Hepatocyte (in vitro differentiated cells): ENCODE data around the gene KAT5. TPM values are rescaled to one million over a fixed set of nuclear protein-coding genes. Genes with fewer than 3 reads are reported as not detected.

ENCODE experiments used
- DNase-seq: peaks from one replicate; pipeline ENCODE4 v3.0.0-alpha.2; 2016; ENCODE audit warnings: low spot score
- H2AFZ ChIP-seq: fragments of 200-600 bp; sonication (generic); 2 replicates; pipeline ENCODE4 v1.6.0; 2016; ENCODE audit warnings: antibody characterized with exemption, mild to moderate bottlenecking
- H3K27ac ChIP-seq: fragments of 200-600 bp; sonication (generic); 2 replicates; pipeline ENCODE4 v1.5.1; 2016; ENCODE audit warnings: mild to moderate bottlenecking
- H3K27me3 ChIP-seq: fragments of 200-600 bp; sonication (generic); 2 replicates; pipeline ENCODE4 v1.6.1; 2016
- H3K36me3 ChIP-seq: fragments of 200-600 bp; sonication (generic); replicated peaks from 2 replicates; pipeline ENCODE4 v1.5.1; 2016; ENCODE audit warnings: low read depth; ENCODE audit not compliant: insufficient read depth
- H3K4me1 ChIP-seq: fragments of 200-600 bp; sonication (generic); 2 replicates; pipeline ENCODE4 v1.5.1; 2016; ENCODE audit warnings: mild to moderate bottlenecking, moderate library complexity; ENCODE audit not compliant: insufficient read depth
- H3K4me2 ChIP-seq: fragments of 200-600 bp; sonication (generic); 2 replicates; pipeline ENCODE4 v1.6.0; 2016
- H3K4me3 ChIP-seq: fragments of 200-600 bp; sonication (generic); 2 replicates; pipeline ENCODE4 v1.5.1; 2016; ENCODE audit warnings: mild to moderate bottlenecking
- H3K79me2 ChIP-seq: fragments of 200-600 bp; sonication (generic); 2 replicates; pipeline ENCODE4 v1.6.0; 2017; ENCODE audit warnings: mild to moderate bottlenecking
- H3K9me2 ChIP-seq: fragments of 200-600 bp; sonication (generic); replicated peaks from 2 replicates; pipeline ENCODE4 v1.6.0; 2017; ENCODE audit warnings: mild to moderate bottlenecking; ENCODE audit not compliant: insufficient read depth
- H3K9me3 ChIP-seq: fragments of 200-600 bp; sonication (generic); 2 replicates; pipeline ENCODE4 v1.5.1; 2016; ENCODE audit warnings: low read depth, mild to moderate bottlenecking
- H4K20me1 ChIP-seq: fragments of 200-600 bp; sonication (generic); 2 replicates; pipeline ENCODE4 v1.6.0; 2016; ENCODE audit warnings: mild to moderate bottlenecking; ENCODE audit not compliant: insufficient read depth, poor library complexity, severe bottlenecking
- CTCF ChIP-seq: fragments of 200-600 bp; sonication (generic); IDR thresholded peaks from 2 replicates; pipeline ENCODE4 v1.5.1; 2016; ENCODE audit warnings: antibody characterized with exemption, mild to moderate bottlenecking; ENCODE audit not compliant: poor library complexity
- EZH2 ChIP-seq: fragments of 200-600 bp; sonication (generic); IDR thresholded peaks from 2 replicates; pipeline ENCODE4 v1.6.1; 2016; ENCODE audit warnings: antibody characterized with exemption, mild to moderate bottlenecking, borderline replicate concordance
- EZH2phosphoT487 ChIP-seq: fragments of 200-600 bp; sonication (generic); IDR thresholded peaks from one replicate; pipeline ENCODE4 v1.6.1; 2018; ENCODE audit warnings: antibody characterized with exemption, mild to moderate bottlenecking, low read depth, moderate library complexity; ENCODE audit not compliant: unreplicated experiment, severe bottlenecking
- WGBS: methylation state at CpG from one replicate; pipeline ENCODE4 v1.1.6; 2016; ENCODE audit warnings: low lambda C conversion rate; ENCODE audit errors: missing lambda C conversion rate; 5-methylcytosine and 5-hydroxymethylcytosine counted together
- polyA plus RNA-seq: library from polyadenylated mRNA; unstranded; fragments of >200 nt; fragmentation: Nextera tagmentation; extraction: Ambion mirVana; gene quantifications from 2 replicates; pipeline ENCODE4 v1.2.1, GENCODE V29; 2016
- total RNA-seq: library from RNA; depleted of rRNA; stranded (reverse); fragments of >200 nt; gene quantifications from 2 replicates; pipeline ENCODE4 v1.2.3, GENCODE V29; 2014

Gene KAT5
- total and polyA plus RNA-seq, 2 experiments from 2014 or later = 41.7 to 53.1 TPM

GRCh38 chr11:65718964-65719492 lies 7.0 kb downstream of the KAT5 start:
- Histone ChIP-seq H3K4me1 (peaks cover 11% of the 10 kb centered on the region), H3K4me2 (peak overlapping the region; percentile 94), H4K20me1 (peaks cover 13% of the 10 kb centered on the region), H3K27me3 (no peaks in the 10 kb centered on the region), H3K9me3 (no peaks in the 10 kb centered on the region), H2AFZ (no peak overlapping the region), H3K79me2 (peaks cover 30% of the 10 kb centered on the region), H3K9me2 (no peaks in the 10 kb centered on the region), H3K4me3 (no peak overlapping the region), H3K36me3 (no peaks in the 10 kb centered on the region), H3K27ac (no peak overlapping the region)
- no peak for TF ChIP-seq EZH2
- no peak for TF ChIP-seq CTCF
- TF ChIP-seq EZH2phosphoT487 = no peak
- DNase-seq = peak; percentile 19
- WGBS = 90% methylated on average over 10 of the region's 10 CpGs

- H2AFZ ChIP-seq = peak overlapping the region; percentile 41
- 11% methylated on average over 17 of the region's 17 CpGs for WGBS
Measured at GRCh38 chr11:65719871-65720210, 7.8 kb downstream of the KAT5 start.

GRCh38 chr11:65720211-65720934 lies 8.3 kb downstream of the KAT5 start, which contains the start of gene RNASEH2C:
TSS of gene RNASEH2C (minus strand) at chr11:65720798. CDS start at chr11:65720758, 40 bp downstream.
- Histone ChIP-seq H3K9me3 (no peaks in the 10 kb centered on the region), H3K27ac (peak within 1 kb of the TSS; percentile 64), H2AFZ (peak within 1 kb of the TSS; percentile 41), H4K20me1 (peaks cover 13% of the 10 kb centered on the region), H3K4me2 (peak within 1 kb of the TSS; percentile 94), H3K4me3 (peak within 1 kb of the TSS; percentile 46), H3K27me3 (no peaks in the 10 kb centered on the region), H3K79me2 (peaks cover 20% of the 10 kb centered on the region), H3K4me1 (peaks cover 11% of the 10 kb centered on the region), H3K36me3 (no peaks in the 10 kb centered on the region), H3K9me2 (no peaks in the 10 kb centered on the region)
- under 1% methylated on average over 71 of the region's 76 CpGs for WGBS
- TF ChIP-seq CTCF (no peak), EZH2phosphoT487 (no peak), EZH2 (no peak)
- DNase-seq = peak; percentile 93

More at GRCh38 chr11:65719871-65720210, 7.8 kb downstream of the KAT5 start:
- peaks cover 23% of the 10 kb centered on the region for H3K79me2 ChIP-seq
- peak overlapping the region; percentile 94 for H3K4me2 ChIP-seq
- peak overlapping the region; percentile 64 for H3K27ac ChIP-seq
- H3K9me2 ChIP-seq = no peaks in the 10 kb centered on the region
- H3K4me1 ChIP-seq = peaks cover 11% of the 10 kb centered on the region
- no peaks in the 10 kb centered on the region for H3K27me3 ChIP-seq
- H3K36me3 ChIP-seq = no peaks in the 10 kb centered on the region
- no peaks in the 10 kb centered on the region for H3K9me3 ChIP-seq
- H3K4me3 ChIP-seq = peak overlapping the region; percentile 46
- TF ChIP-seq EZH2 = no peak
- TF ChIP-seq EZH2phosphoT487 = no peak
- TF ChIP-seq CTCF = no peak
- DNase-seq = peak; percentile 38
- H4K20me1 ChIP-seq = peaks cover 13% of the 10 kb centered on the region
